HG03139 (cell line): ENCODE results near the gene ABHD2.
"Not testable (repeated sequence)": the region's sequence is repeated elsewhere in the genome, so short reads cannot be mapped to it uniquely, and the experiment has no call there.

Source experiments
- ATAC-seq: cut with Tn5 transposase; IDR thresholded peaks from one replicate; pipeline ENCODE4 v1.9.1; 2021; ENCODE audit not compliant: unreplicated experiment

Gene ABHD2

DNA sequence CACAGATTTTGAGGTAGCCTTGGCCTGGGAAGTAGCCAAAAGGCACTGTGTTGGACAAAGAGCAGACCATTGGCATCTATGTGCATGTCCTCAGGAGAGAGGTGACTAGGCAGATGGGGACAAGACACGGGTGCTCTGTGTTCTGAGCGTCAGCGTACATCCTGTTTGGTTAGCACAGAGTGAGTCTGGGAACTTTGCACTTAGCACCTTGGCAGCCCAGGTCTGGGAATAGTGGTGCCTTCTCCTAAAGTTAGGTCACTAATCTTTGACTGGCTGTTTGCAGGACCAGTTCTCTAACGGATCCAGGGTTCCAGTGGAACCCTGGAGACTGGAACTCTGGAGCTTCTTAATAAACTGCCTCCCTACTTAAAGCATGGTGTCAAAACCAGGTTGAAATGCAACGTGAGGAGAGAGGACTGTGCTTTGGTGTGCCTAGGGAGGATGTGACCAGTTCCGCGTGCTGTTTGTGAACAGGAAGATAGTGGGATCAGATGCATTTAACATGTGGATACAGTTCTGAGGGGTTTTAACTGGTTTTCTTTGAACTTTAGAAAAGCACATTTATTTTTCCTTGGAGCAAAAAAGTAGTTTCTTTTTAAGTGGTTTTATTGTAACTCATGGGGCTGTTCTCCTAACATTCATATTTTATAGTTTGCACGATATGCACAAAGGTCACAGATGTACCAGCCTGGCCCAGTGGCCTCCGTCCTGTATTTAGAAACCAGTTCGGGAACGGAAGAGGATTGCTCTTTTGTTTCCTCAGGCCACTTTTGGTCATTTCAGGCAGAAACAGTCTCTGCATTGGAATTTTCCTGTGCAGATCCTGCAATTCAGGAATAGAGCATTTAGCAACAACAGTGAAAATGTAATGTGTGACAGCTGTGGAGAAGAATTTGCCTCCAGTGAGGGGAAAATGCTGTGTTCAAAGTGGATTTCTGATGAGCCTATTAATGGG is 48.8 kb downstream of the ABHD2 start:
- ATAC-seq: no peak

DNA sequence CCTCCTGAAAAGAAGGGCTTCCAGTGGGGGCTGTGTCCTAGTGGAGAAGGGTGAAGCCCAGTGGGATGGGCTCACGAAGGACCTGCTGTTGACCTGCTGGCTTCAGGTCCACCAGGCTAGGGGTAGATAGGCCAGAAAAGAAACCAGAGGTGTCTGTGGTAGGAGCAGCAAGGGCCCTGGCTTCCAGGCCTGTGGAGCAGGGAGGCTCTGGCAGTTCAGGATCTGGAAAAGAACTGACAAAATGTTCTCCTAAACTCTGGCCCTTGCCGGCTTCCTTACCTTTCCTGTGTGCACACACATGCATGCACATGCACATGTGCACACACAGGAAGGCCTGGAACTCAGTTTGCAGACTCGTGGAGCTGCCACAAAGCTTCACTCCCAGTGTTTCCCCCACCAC is 49.7 kb downstream of the ABHD2 start:
- no peak for ATAC-seq

DNA sequence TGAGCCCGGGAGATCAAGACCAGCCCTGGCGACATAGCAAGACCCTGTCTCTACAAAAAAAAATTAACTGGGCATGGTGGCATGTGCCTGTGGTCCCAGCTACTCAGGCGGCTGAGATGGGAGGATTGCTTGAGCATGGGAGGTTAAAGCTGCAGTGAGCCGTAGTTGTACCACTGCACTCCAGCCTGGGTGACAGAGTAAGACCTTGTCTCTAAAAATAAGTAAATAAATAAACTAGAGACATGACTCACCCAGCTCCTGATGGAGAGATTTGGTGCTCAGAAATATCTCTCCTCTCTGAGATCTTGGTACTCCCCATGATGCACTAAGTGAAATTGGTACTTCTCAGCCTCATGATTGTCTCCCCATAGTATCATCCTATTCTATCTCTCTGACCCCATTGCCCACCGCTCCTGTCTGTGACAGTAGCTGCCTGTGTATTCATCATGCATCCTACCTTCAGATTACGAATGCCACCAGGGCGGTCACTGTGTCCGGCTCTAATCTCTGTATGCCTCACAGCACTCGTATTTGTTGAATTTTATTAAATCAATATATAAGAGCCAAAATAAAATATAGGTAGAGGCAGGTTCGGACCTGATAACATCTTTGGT is 50.9 kb downstream of the ABHD2 start:
- no peak for ATAC-seq

DNA sequence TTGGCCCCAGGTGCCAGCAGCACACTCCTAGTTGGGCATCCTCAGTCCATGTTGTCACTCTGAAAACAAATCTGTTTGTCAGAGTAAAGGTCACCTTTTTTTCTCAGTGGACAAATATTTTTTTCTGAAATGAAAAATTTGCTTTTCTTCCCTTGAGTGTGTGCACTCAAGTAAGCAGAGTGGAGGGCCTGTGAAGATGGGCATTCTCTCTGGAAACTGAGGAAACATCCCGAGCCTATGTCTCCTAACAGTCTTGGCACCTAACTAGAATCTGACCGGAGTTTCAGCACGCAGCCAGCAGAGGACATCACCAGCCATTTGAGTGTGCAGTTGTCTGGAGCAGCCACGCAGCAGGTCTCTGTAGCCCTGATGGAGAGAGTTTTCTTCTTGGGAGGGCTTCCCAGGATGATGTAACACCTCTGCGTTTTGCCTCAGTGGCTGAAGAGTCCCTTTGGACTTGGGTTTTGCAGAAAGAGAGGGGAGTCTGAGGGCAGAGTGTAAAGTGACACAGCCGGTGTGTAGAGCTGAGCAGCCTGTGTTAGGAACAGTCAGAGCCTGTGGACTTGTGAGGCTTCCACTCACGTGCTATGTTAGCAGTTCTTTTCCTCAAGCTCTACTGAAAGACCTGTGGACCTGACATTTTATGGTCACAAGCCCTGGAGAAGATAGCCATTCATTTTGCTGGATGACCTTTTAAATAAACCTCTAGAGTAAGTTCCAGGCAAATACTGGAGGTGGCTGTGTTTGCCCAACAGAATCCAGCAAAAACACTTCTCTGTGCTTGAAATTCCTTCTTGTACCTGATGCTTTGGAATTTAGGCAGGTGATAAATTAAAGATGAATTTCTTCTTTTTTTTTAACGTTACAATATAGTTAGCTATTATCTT is 51.6 kb downstream of the ABHD2 start:
- no peak for ATAC-seq

DNA sequence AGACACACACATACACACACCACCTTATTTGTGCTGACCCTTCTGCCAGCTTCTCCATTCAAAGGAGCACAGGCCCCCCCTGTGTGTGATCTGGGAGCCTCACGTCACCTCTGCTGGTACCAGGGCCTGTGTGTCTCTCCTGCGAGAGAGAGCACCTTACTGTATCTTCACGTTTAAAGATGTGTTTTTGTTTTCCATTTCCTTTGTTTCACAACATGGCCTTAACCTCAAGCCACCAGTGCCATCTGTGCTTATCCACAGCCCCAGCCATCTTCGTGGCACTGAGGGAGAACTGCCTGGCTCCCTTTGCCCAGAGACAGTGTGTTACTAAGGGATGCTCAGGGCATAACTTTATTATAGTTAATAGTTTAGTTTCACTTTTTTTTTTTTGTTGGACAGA is 52.3 kb downstream of the ABHD2 start:
- ATAC-seq: no peak

DNA sequence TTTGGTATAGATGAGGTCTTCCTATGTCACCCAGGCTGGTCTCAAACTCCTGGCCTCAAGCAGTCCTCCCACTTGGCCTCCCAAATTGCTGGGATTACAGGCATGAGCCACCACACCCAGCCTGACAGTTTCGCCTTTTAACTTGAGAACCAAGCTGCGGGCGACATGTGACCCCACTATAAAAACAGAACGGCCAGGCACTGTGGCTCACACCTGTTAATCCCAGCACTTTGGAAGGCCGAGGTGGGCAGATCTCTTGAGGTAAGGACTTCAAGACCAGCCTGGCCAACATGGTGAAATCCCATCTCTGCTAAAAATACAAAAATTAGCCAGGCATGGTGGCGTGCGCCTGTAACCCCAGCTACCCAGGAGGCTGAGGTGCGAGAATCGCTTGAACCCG is 52.9 kb downstream of the ABHD2 start:
- ATAC-seq: not testable (repeated sequence)

DNA sequence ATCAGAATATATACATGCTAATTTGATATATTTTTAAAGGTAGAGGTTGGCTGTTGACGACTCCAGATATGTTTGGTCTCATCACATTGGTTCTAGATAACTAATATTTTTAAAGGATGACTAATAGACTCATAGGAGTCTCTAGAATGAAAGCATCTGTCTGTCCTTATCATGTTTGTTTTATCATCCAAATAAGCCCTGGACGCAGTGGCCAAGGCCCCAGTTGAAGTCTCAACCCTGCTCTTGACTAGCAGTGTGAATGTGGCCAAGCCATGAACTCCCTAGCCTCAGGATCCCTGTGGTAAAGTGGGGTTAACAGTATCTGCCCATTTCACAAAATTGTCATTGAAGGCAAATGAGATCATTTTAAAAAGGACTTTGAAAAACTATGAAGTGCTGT is 53.6 kb downstream of the ABHD2 start:
- no peak for ATAC-seq

DNA sequence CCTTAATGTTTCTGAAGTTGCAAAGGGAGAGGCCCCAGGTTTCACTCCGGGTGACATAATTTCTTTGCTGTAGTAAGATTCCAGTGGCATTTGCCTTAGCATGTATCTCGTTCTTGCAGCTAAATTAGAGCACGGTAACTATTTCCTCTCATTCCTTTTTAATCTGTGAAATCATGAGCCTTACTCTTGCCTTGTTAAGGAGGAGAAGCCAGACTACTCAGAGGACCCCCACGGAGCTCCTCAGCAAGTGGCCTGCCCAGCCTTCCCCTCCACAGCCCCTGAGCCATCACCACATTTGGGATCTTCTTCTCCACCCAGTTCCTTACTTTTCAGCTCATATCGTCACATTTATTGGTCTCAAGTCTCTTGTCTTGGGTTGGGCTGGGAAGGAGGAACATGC is 54.2 kb downstream of the ABHD2 start:
- no peak for ATAC-seq

DNA sequence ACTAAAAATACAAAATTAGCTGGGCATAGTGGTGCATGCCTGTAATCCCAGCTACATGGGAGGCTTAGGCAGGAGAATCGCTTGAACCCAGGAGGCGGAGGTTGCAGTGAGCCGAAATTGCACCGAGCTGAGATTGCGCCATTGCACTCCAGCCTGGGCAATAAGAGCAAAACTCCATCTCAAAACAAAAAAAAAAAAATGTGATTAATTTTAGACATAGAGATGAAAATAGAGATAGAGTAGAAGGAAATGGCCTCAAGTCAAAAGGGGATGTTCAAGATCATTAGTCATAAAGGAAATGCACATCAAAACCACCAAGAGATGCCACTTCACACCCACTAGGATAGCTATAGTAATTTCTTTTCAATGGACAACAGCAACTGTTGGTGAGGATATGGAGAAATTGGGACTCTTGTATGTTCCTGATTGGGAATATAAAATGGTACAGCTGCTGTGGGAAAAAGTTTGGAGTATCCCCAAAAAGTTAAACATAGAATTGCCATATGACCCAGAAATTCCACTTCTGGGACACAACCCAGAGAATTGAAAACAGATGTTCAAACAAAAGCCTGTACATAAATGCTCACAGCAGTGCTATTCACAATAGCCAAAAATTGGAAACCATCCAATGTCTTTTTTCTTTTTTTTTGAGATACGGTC is 55.4 kb downstream of the ABHD2 start:
- no peak for ATAC-seq

DNA sequence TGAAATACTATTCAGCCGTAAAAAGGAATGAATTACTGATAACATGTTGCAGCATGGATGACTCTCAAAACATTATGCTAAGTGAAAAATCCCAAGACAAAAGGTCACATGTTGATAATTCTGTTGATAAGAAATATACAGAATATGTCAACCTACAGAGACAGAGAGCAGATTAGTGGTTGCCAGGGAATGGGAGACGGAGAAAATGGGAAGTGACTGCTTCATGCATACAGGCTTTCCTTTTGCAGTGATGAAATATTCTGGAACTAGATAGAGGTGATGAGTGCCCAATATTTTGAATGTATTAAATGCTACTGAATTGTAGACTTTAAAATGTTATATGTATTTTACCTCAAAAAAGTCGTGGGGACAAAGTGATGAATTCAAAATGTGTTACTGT is 56.2 kb downstream of the ABHD2 start:
- no peak for ATAC-seq

DNA sequence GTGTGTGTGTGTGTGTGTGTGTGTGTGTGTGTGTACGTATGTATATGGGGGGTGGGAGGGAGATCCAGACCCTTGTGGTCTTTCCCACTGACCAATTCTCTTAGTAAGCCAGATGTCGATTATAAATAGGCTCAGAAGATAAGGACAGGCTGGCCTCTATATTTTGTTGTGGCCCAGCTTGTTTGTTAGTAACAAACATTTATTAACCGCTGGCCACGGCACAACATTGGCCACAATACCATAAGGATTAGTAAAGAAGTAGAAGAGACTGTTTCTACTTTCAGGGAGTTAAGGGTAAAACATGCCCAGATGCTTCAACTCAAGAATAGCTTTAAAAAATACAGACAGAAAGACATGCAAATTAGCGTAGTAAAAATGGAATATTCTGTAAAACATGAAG is 58.1 kb downstream of the ABHD2 start:
- ATAC-seq: no peak

DNA sequence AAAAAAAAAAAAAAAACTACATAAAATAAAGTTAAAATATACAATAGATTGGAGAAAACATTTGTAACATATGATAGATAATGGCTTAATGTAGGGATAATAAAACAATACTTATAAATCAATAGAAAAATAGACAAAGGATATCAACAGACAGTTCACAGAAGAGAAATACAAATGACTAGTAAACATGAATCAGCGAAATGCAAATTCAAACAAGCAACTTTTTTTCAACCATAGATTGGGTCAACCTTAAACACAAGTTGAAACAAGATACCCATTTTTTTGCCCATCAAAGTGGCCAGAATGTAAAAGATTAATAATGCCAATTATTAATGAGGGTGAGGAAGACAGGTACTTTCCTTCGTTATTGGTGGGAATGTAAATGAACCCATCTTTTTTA is 59.9 kb downstream of the ABHD2 start:
- ATAC-seq: no peak

DNA sequence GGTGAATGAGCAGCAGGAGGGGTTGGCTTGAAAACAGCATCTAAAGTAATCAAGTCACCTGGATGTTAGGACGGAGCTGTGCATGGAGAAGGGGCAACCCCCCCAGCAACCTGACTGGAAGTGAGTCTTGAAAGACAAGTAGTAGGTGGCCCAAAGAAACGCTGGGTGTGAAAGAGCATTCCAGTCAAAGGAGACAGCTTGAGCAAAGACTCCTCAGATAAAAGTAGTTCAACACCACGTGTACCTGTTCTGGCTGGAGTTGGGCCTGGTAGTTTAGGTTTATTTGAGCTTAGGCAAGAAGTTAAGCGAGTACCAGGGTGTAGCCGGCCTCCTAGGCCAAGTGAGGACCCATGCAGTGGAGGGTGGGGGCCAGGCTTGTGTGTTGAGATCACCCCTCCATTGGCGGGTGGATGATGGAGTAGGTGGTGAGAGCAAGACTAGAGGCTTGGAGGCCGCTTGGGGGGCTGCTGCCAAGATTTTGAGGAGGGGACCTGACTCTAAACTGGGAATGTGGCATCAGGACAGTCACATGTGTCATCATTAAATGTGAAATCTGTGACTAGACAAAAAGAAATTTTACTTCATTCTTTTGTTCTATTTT is 61.3 kb downstream of the ABHD2 start:
- no peak for ATAC-seq

DNA sequence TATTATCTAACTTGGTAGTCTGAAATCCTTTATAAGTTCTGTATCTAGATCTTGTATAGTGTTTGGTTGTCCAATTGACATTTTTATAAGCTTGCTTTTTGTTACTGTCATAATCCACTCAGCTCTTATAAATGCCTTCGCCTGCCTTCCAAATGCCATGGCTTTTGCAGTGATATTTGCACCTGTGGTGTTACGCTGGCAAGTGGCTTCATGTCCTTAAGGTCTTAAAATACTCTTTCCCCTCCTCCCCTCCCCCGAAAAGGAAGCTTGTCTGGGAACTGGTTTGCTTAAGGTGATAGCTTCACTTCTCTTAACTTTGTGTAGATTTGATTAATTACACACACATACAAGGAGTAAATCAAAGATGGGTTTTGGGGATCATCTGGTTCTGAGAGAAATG is 62.0 kb downstream of the ABHD2 start:
- ATAC-seq: no peak

DNA sequence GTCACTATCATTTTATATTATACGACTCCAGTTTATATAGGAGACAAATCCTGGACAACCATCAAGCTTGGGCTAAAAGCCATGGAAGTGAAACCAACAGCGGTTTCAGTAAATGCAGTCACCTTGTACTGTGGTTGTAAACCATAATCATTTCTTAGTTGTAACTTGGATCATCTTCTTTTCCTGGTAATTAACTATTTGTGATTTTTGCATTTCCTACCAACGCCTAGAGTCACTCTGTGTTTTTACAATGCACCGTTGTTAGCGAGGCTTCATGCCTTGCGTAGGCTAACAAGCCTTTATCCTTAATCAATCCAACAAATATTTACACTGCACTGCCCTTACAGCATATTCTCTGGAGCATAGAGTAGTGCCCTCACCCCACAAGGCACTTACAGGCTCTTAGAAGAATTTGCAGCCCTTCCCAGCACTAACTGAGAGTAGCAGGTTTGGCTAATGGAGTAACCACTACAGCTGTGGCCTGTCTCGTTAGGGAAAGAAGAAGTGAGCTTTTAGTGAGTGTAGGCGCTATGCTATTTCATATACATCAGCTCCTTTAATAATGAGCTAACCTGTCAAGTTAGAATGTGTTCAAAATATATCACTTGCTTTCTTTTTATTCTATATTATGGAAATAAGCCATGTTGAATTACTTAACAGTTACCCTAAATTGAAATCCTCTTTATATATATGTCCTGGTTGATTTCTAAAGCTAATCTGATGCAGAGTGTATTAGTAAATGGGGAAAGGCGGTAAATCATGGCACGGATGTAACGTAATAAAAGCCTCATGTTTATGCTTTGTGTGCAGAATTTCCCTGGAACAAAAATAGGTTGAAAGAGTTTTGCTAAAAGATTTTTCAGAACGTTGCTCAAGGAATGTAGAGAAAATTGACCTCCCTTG is 62.8 kb downstream of the ABHD2 start:
- ATAC-seq: no peak

DNA sequence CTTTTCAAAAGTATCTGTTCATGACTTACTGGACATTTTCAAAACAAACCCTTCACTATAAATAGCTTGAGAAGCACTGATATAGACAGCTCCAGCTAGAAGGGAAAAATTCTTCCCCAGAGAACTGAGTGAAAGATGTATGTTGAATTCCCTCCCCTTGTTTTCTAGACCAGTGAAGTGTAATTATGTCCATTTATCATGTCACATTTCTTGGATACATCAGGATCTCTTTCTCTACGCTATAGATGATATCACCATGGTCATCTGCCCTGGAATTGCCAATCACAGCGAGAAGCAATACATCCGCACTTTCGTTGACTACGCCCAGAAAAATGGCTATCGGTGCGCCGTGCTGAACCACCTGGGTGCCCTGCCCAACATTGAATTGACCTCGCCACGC is 66.9 kb downstream of the ABHD2 start:
- no peak for ATAC-seq

DNA sequence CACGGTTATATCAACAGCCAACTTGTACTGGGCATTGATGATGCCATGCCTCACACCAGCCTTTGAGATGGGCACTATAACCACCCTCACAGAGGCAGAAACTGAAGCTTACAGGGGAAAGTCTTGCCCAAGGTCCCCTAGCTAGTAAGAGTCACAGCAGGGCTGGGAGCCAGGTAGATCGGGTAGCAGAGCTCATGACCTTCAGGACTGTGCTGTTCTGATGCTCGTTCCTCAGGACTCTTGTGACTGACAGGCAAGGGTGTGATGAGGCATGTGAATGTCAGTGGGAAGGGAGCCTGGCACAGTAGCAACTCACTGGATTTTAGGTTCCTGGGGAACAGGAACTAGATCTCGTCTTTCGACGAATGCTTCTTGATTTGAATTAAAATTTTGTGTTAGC is 67.4 kb downstream of the ABHD2 start:
- no peak for ATAC-seq

DNA sequence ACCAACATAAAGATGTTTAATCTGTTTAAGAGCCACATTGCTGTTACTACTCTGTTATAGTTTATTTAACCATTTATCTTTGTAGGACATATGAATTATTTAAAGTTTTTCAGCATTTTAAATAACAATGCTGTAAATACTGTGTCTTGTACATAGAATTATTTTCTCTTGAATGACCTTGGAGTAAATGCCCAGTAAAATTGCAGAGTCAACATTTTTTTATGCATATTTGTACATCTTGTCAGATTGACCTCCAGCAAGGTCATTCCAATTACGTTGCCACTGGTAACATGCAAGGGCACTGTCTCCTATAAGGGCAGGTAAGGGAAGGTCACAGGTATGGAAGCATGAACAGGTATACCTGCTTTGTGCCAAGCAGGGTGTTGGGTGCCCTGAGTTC is 68.8 kb downstream of the ABHD2 start:
- no peak for ATAC-seq

DNA sequence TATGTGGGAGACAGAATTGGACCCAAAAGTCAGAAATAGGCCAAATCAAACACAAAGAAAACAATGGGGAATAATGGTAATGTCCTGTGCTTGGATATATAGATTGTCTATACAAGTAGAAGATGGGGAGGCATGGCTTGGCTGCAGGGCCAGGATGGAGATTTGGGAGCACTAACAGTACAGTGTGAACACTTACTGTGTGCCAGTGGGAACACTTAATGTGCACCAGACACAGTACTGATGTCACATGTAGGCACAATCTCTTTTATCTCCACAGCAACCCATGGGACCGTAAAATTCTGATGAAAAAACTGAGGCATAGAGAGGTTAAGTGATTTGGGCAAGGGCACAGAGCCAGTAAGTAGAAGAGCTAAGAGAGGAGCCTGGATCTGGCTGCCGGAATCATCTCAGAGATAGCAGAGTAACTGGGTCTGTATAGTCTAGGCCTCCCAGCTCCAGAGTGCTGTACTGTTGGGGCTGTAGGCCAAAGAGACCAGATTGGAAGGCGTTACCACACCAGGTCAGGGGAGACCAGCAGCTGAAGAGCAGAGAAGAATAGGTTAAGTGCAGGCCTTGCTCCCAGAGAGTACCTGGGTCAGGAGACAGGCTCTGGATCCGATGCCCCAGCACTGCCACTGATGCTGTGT is 69.8 kb downstream of the ABHD2 start:
- ATAC-seq: no peak
